ENCODE results near the gene UFM1.

DNA sequence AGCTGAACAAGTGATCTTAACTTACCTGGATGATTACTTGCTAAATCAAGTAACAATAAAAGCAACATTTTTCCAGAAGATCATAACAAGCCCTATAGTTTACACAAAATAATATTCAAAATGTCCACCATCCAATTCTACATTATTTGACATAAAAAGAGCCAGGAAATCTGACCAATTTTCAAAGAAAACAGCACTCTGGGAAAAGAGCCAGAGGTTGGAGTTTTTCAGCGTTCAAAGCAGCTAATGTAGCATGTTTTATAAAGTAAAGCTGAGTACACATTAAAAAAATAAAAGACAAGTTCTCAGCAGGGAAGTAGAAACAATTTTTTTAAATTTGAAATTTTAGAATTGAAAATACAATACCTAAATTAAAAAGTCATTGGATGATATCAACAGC lies 62.6 kb downstream of the UFM1 start:
- TF ChIP-seq EP300 (IDR thresholded peaks at IDR 0.05) (no peak), POLR2AphosphoS5 (IDR thresholded peaks at IDR 0.05) (no peak)
- TF ChIP-seq, protein P1, sequence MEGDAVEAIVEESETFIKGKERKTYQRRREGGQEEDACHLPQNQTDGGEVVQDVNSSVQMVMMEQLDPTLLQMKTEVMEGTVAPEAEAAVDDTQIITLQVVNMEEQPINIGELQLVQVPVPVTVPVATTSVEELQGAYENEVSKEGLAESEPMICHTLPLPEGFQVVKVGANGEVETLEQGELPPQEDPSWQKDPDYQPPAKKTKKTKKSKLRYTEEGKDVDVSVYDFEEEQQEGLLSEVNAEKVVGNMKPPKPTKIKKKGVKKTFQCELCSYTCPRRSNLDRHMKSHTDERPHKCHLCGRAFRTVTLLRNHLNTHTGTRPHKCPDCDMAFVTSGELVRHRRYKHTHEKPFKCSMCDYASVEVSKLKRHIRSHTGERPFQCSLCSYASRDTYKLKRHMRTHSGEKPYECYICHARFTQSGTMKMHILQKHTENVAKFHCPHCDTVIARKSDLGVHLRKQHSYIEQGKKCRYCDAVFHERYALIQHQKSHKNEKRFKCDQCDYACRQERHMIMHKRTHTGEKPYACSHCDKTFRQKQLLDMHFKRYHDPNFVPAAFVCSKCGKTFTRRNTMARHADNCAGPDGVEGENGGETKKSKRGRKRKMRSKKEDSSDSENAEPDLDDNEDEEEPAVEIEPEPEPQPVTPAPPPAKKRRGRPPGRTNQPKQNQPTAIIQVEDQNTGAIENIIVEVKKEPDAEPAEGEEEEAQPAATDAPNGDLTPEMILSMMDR (IDR thresholded peaks at IDR 0.05), result no peak
